Nephron progenitor cell (in vitro differentiated cells): ENCODE measurements around the gene NDUFB2.

Experiments used
- DNase-seq: peaks from one replicate; pipeline ENCODE4 v3.0.0; 2021
- H3K27ac Mint-ChIP-seq: 2 replicates; pipeline ENCODE4 v1.8.0; 2021; ENCODE audit warnings: mild to moderate bottlenecking, moderate library complexity, mixed read lengths
- H3K27me3 Mint-ChIP-seq: 2 replicates; pipeline ENCODE4 v1.8.0; 2021; ENCODE audit warnings: mild to moderate bottlenecking, low read depth, mixed read lengths; ENCODE audit not compliant: poor library complexity
- H3K36me3 Mint-ChIP-seq: 2 replicates; pipeline ENCODE4 v1.8.0; 2021; ENCODE audit warnings: low read depth, mixed read lengths
- H3K4me1 Mint-ChIP-seq: 2 replicates; pipeline ENCODE4 v1.8.0; 2021; ENCODE audit warnings: mixed read lengths
- H3K4me3 Mint-ChIP-seq: 2 replicates; pipeline ENCODE4 v1.8.0; 2021; ENCODE audit warnings: mild to moderate bottlenecking, moderate library complexity, mixed read lengths
- H3K9me3 Mint-ChIP-seq: 2 replicates; pipeline ENCODE4 v1.8.0; 2021; ENCODE audit warnings: mild to moderate bottlenecking, moderate library complexity, mixed read lengths
- TF ChIP-seq, protein P1 (sequence below): fragments of 200-600 bp; sonication (generic); IDR thresholded peaks from 2 replicates; pipeline ENCODE4 v1.5.0; 2021; ENCODE audit warnings: antibody characterized with exemption

NDUFB2 gene

DNA sequence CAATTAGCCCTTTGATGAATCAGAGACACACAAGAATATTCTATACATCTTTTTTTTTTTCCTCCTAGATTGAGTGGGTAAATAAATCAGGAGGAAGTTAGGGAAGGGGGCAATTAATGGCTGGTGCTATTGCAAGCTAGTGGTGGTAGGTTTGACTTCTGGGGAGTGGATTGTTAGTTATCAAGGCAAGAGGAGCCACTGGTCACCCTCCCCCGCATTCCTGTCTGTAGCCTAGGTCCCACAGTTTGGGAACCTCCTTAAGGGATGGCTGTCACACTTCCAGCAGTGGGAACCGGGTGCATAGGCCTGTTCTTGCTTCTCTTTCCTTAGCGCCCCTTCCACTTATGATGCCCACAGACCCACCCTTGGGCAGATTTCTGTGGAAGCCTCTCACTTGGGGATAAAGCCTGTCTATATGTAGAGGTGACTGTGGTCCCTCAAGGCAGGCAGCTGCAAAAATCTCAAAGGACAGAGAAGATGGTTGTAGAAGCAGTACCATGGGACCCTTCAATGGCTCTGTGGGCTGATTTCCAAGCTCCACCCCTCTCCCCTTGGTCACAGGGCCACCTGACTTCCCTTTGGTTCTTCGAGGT is 26.1 kb upstream of the NDUFB2 start:
- DNase-seq = no peak
- Mint-ChIP-seq H3K27ac (no peak overlapping the region), H3K9me3 (no peaks in the 10 kb centered on the region), H3K4me1 (peaks cover 34% of the 10 kb centered on the region), H3K27me3 (peaks cover 37% of the 10 kb centered on the region), H3K4me3 (no peak overlapping the region), H3K36me3 (no peaks in the 10 kb centered on the region)
- TF ChIP-seq, protein P1, sequence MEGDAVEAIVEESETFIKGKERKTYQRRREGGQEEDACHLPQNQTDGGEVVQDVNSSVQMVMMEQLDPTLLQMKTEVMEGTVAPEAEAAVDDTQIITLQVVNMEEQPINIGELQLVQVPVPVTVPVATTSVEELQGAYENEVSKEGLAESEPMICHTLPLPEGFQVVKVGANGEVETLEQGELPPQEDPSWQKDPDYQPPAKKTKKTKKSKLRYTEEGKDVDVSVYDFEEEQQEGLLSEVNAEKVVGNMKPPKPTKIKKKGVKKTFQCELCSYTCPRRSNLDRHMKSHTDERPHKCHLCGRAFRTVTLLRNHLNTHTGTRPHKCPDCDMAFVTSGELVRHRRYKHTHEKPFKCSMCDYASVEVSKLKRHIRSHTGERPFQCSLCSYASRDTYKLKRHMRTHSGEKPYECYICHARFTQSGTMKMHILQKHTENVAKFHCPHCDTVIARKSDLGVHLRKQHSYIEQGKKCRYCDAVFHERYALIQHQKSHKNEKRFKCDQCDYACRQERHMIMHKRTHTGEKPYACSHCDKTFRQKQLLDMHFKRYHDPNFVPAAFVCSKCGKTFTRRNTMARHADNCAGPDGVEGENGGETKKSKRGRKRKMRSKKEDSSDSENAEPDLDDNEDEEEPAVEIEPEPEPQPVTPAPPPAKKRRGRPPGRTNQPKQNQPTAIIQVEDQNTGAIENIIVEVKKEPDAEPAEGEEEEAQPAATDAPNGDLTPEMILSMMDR = no peak

DNA sequence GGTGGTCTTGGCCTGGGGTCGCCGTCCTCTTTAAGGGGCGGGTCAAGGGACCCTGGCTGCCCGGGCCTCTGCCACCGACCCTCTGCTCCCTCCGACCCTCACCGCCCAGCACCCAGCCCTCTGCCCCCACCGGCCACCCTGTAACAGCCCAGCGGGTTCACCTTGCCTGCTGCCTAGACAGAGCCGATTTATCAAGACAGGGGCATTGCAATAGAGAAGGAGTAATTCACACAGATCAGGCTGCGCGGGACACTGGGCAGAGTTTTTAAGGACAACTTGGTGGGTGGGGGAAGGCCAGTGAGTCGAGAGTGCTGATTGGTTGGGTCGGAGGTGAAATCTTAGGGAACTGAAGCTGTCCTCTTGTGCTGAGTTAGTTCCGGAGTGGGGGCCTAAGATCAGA is 24.5 kb upstream of the NDUFB2 start:
- Mint-ChIP-seq H3K4me3 (peak overlapping the region; percentile 82), H3K27me3 (peaks cover 42% of the 10 kb centered on the region), H3K27ac (no peak overlapping the region), H3K4me1 (peaks cover 46% of the 10 kb centered on the region), H3K36me3 (no peaks in the 10 kb centered on the region), H3K9me3 (no peaks in the 10 kb centered on the region)
- DNase-seq = no peak
- TF ChIP-seq, protein P1 = no peak

DNA sequence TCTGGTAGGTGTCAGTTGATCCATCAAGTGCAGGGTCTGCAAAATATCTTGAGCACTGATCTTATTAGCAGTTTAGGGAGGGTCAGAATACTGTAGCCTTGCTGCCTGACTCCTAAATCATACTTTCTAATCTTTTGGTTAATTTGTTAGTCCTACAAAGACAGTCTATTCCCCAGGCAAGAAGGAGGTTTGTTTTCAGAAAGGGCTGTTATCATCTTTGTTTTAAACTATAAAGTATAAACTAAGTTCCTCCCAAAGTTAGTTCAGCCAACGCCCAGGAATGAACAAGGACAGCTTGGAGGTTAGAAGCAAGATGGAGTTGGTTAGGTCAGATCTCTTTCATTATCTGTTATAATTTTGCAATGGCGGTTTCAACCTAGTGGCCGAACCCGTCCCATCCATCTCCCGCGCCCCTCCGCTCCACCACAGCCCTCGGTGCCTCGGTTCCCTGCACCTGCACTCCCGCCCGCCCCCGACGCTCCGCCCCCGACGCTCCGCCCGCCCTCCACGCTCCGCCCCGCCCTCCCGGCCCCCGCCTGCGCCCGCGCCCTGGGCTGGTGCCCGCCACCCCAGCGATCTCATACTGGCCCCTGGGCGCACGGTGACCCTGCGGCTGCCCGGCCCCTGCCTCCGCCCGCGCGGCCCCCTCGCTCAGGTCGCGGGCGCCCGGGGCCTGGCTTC is 24.0 kb upstream of the NDUFB2 start, which contains the start of gene ADCK2:
Gene ADCK2, plus strand, starts transcription at position 564 of the 681 bp plus-strand sequence. CDS start 386 bp downstream, outside the sequence.
- no peaks in the 10 kb centered on the region for H3K9me3 Mint-ChIP-seq
- H3K36me3 Mint-ChIP-seq = no peaks in the 10 kb centered on the region
- TF ChIP-seq, protein P1 = no peak
- DNase-seq = peak; percentile 64
- H3K4me1 Mint-ChIP-seq = peaks cover 46% of the 10 kb centered on the region
- H3K27me3 Mint-ChIP-seq = peaks cover 42% of the 10 kb centered on the region
- H3K4me3 Mint-ChIP-seq = peak within 1 kb of the TSS; percentile 84
- no peak within 1 kb of the TSS for H3K27ac Mint-ChIP-seq

DNA sequence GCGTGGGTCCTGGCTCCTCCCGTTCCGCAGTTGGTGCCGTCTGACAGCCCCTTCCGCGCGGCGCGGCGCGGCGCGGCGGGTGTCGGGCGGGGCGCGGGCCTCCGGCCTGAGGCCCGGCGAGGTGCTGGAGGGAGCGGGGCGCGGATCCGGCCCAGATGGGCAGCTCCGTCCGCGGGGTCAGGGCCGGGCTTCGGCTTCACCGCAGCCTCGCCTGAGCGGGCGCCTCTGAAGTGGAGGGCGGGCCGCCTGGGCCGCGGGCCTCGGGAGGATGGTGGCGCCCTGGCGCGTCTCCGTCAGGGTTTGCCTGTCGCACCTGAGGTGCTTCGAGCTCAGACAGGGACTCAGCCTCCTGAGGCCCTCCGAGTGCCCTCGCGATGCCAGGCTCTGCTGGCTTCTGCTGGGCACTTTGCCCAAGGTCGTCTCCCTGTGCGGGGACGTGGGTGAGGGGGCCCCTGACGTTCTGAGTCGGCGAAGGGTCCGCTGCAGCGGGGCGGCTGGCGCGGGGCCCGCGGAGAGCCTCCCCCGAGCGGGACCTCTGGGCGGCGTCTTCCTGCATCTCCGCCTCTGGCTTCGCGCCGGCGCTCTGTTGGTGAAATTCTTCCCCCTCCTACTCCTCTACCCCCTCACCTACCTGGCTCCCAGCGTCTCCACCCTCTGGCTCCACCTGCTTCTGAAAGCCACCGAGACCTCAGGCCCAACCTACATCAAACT is 23.3 kb upstream of the NDUFB2 start:
- DNase-seq = peak; percentile 67
- Mint-ChIP-seq H3K27ac (no peak overlapping the region), H3K4me3 (peak overlapping the region; percentile 84), H3K9me3 (no peaks in the 10 kb centered on the region), H3K27me3 (peaks cover 42% of the 10 kb centered on the region), H3K4me1 (peaks cover 46% of the 10 kb centered on the region), H3K36me3 (peaks cover 6% of the 10 kb centered on the region)
- TF ChIP-seq, protein P1 = no peak

DNA sequence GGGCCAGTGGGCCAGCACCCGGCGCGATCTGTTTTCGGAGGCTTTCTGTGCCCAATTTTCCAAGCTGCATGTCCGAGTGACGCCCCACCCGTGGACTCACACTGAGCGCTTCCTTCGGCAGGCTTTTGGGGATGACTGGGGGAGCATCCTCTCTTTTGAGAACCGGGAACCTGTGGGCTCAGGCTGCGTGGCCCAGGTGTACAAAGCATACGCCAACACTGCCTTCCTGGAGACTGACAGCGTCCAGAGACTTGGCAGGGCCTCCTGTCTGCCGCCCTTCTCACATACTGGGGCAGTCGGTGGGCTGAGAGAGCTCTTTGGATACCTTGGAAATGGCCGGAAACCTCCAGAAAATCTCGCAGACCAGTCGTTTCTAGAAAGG is 22.7 kb upstream of the NDUFB2 start:
- peaks cover 42% of the 10 kb centered on the region for H3K27me3 Mint-ChIP-seq
- H3K9me3 Mint-ChIP-seq = no peaks in the 10 kb centered on the region
- no peak for DNase-seq
- H3K4me3 Mint-ChIP-seq = peak overlapping the region; percentile 84
- peaks cover 46% of the 10 kb centered on the region for H3K4me1 Mint-ChIP-seq
- peaks cover 7% of the 10 kb centered on the region for H3K36me3 Mint-ChIP-seq
- TF ChIP-seq, protein P1 = no peak
- no peak overlapping the region for H3K27ac Mint-ChIP-seq
